Activated CD4-positive, alpha-beta T cell treated with anti-CD3 and anti-CD28 coated beads, Interleukin-10, Interleukin-2, amounts not matched to agents 100 ng/mL and 50 ng/mL, durations not matched to agents 16 hours and 8 hours (primary cell): ENCODE results near the gene UVRAG.
"Not testable (repeated sequence)": the region's sequence is repeated elsewhere in the genome, so short reads cannot be mapped to it uniquely, and the experiment has no call there.

ENCODE experiments used
- DNase-seq: peaks from one replicate; pipeline ENCODE4 v3.0.0-alpha.2; 2020

The UVRAG gene

DNA sequence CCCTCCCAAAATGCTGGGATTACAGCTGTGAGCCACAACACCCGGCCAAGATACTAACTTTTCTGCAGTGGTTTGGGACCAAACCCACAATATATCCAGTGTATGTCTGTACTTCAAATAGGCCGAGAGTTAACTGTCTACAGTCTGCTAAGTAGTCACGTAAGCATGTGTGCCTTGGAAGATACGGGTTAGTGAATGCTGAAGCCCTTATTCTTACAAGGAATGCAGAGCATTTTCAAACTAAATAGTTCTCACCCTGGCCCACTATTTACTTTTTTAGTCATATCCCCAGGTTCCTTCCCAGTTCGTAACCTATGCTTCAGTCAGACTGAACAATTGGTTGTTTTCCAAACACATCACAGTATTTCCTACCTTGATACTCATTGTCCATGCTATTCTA, 215.3 kb downstream of the UVRAG start:
- DNase-seq = no peak

DNA sequence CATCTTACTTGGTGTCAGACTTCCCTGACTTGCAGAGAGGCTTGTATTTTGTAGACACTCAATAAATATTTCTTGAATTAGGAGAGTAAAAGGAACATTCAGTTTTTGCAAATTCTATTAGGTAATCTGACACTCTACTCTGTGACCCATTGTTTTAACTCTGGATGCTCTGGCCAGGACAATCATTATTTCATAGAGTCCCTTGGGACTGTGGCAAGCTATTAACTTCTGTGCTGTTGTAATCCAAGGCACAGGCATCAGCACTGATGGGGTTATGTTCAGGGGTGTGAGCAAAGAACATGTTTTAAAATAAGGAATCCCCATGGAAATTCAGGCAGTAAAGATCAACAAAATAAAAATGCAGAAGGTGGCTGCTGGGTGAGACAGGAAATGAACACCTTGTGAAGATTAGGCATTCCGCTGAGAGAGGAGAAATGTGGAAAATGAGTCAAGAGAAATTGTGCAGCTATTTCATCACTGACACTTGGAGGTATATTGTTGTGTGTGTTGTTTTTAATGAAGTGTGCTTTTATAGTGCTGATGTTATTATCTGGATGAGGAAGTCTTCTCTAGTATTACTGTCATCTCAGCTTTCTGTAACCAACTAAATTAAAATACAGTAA, 216.1 kb downstream of the UVRAG start:
- no peak for DNase-seq

DNA sequence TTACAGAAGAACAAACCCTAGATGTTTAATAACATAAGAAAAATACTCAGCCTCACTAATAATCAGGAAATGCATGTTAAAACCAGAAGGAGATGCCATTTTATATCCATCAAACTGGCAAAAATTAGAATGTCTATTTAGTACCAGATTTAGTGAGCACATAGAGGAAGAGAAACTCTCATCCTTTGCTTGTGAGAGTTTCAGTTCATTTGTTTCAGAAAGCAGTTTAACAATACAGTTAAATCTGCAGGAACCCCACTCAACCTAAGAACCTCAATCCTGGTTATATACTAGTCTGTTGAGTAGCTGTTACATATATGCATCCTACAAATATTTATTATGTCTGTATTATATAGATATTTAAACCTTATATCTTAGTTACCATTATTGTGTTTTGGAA, 218.7 kb downstream of the UVRAG start:
- no peak for DNase-seq

DNA sequence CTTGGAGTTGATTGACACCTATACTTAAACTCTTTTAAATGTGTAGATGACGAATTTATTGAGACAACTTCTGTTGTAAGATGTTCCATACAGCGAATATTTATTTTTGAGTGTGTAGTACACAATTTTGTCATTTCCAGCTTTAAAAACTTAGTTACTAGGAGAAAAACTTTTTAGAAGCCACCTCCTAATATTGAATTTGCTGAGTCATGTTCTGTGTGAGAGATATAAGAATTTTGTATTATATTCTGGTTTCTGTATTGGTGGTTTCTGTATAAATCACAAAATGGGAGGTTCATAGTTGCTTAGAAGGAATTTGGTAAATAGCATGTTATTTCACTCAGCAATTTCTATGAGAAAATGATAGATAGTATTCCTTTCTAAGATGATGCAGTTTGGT, 220.0 kb downstream of the UVRAG start:
- DNase-seq = no peak

DNA sequence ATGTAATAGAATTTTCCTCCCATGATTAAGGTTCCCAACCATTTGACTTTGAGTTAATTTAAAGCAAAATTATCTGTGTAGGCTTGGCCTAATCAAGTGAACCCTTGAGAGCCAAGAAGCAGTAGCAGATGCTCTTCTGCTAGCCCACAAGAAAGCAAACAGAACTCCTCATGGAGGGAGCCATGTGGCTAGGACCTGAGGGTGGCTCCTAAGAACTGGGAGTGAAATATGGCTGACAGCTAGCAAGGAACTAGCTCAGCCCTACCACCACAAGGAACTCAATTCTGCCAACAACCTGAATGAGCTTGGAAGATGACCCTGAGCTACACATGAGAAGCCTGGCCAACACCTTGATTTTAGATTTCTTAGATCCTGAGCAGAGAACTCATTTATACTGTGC, 223.6 kb downstream of the UVRAG start:
- no peak for DNase-seq

DNA sequence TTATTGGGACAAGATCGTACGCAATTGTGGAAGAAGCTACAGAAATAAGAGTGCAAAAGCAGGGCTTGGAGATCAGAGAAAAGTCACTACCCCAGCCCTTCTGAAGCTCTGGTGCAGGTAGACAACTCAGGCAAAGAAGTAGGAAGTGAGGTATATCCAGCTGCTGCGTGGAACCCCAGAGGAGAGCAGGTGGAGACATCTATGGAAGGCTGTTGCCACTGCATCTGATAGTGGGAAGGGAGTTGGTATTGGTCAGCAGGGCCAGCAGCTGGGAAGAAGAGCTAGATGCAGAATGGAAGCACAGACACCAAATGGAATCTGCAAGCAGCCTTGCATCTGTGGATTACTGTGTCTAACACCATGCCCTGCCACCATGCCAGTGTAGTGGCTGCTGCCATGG, 226.2 kb downstream of the UVRAG start:
- no peak for DNase-seq

DNA sequence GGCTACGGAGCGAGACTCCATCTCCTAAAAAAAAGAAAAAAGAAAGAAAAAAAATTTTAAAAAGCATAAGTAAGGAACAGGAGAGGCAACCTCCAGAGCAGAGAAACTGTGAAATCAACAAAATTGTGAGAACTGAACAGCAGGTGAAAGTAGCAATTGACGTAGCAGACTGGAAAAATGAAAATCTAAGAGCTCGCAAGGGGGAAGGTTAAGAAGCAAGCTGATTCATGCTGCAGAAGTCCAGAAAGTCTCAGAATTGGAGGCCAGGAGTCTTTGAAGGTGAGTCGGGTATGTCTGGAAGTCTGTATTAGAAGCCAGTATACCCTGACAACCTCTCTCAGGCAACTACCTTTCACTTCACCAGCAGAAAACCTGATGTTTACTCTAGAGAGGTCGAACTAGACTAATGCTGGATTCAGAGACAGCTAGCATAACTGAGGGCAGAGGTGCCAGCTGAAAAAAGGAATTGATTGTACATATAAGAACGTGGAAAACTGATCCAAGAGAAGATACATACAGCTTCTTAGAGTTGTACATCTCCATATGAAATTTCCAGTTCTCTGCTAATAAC, 229.8 kb downstream of the UVRAG start:
- no peak for DNase-seq

DNA sequence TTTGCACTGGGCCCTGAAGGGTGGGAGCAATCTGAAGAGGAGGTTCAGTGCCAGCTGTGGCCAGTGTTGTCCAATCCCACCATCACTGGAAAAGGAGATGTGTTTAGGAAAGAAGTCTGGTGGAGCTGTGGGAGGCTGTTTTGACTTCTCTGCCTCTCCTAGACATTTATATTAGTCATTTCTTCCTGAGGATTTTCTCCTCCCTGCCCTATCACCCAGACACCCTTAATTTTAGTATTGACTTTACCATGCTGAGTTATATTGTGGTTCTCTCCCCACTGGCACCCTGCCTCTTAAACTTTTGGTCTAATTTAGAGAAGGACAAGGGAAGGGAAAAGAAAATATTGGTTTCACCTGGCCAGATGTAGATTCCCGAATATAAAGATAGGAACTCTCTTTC, 232.2 kb downstream of the UVRAG start:
- no peak for DNase-seq

DNA sequence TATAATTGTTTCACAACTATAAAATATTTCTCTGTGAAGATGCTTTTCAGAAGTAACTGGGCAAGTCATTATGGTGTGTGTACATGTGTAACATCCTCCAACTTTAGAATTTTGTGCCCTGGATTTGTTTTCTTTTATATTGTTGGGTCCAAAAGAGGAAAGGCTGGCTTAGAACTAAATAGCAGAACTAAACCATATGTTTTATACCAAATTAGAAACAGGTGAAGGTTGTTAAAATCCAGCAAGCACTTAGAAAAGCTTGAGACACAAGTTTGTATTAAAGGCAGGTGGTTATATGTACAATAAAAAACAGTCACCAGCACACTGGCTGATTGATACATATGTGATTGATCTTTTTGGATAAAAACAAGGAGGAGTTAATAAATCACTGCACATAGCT, 232.8 kb downstream of the UVRAG start:
- no peak for DNase-seq

DNA sequence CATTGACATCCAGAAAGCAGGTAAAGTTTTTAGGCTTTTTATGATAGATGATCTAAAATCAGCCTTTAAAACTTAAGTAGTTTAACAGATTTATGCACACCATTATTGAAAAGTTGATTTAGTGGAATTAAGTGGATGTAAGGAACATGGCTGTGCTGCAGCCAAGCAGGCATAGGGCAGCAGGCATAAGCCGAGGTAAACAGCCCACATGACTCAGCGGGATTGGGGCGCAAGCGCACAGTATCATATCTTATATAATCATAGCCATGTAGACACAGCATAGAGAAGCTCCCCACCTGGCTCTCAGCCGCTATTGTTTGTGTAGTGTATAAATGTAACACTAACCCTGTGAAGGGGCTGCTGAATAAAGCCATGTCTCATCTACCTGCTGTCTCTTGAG, 233.8 kb downstream of the UVRAG start:
- no peak for DNase-seq

DNA sequence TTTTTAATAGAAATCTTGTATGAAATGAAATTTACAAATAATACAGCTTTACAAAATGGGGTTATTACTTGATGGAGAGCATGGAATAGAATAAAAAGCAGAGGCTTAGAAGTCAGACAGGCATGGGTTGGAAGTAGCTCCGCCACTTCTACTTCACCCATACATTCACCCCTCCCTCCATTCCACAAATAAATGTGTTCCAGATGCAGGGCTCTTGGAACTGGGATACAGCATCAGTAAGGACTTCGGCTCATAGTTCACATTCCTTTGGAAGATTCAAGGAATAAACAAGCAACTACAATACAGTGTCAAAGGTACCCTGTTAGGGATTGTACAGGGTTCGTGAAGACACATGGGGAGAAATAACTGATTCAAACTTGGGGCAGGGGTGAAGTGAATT, 234.5 kb downstream of the UVRAG start:
- DNase-seq = no peak

DNA sequence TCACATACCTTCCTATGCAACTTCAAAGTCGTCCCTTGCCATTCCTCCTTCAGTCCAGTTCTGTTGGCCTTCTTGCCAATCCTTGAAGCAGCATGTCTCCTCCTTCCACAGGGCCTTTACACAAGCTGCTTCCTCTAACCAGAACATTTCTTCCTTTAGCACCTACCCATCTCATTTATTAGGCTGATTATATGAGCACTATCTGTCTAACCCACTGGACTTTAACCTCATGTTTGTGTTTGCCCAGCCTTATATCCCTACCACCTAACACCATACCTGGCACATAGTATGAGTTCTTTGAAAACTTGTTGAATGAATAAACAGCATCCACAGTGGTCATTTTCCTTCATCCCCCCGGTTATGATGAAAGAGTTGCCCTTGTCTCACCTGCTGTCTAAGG, 236.9 kb downstream of the UVRAG start:
- DNase-seq = no peak

DNA sequence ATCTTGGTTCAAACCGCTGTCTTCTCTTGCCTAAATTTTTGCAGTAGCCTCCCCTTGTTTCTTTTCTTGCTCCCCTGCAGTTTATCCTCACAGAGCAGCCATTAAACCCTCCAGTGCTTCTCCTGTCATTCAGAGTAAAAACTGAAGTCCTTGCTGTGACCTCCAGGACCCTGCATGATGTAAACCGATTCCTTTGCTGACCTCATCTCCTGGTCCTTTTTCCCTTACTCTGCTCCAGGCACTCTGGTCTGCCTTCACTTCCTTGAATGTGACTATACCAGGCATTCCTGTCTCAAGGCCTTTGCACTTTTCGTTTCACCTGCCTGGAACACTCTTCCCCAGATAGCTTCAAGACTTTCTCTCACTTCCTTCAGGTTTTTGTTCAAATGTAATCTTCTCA, 239.3 kb downstream of the UVRAG start:
- no peak for DNase-seq

DNA sequence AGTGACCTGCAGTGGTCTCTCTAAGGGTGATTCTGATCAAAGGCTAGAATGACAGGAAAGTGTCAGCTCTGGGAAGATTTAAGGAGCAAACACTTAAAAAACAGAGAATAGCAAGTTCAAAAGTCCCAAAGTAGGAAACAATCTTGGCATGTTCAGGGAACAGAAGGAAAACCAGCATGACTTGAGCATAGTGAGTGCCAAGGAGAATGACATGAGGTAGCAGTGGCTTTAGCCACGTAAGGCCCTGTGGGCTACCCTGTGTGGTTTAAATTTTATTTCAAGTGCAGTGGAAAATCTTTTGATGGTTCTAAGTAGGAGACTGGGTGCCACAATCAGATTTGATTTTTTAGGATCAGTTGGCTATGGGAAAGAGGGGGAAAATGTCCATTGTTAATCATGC, 241.9 kb downstream of the UVRAG start:
- DNase-seq = no peak

DNA sequence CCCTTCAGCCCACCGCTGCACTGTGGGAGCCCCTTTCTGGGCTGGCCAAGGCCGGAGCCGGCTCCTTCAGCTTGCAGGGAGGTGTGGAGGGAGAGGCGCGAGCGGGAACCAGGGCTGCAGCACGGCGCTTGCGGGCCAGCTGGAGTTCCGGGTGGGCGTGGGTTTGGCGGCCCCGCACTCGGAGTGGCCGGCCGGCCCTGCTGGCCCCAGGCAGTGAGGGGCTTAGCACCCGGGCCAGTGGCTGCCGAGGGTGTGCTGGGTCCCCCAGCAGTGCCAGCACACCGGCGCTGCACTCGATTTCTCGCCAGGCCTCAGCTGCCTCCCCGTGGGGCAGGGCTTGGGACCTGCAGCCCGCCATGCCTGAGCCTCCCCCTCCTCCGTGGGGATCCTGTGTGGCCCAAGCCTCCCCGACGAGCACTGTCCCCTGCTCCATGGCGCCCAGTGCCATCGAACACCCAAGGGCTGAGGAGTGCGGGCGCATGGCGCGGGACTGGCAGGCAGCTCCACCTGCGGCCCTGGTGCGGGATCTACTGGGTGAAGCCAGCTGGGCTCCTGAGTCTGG, 245.5 kb downstream of the UVRAG start:
- not testable (repeated sequence) for DNase-seq

DNA sequence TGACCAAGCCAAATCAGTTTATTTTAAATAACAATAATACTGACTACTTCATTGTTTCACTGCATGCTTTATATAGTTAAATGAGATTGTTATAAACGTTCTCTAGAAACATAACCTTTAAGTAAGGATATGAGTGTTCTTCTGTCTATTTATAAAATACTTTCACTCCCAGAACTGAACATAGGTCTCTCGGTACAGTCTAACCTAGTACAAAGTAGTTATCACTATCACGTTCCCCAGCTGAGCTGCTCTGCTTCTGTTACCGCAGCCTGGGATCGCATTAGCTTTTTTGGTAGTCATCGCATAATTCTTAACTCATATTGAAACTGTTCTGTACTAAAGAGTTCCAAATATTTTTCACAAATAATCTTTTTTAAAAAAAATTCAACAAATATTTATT, 247.7 kb downstream of the UVRAG start:
- DNase-seq = no peak

DNA sequence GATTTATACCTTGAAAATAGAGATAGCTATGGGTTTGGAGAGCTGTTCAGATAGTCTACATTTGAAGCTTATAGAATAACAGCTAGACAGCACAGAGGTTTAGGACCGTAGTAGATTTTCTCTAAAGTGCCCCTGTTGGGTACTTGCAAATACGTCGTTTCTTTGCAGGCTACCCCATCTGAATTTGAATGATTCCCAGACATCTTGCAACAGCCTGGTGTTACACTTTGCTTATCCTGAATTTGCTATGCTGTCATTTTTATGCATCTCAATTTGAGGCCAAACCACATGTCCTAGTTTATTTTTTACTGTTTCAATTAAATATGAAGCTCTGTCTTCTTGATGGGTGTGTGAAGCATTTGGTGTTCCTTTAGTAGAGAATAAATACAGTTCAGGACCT, 249.2 kb downstream of the UVRAG start:
- no peak for DNase-seq

DNA sequence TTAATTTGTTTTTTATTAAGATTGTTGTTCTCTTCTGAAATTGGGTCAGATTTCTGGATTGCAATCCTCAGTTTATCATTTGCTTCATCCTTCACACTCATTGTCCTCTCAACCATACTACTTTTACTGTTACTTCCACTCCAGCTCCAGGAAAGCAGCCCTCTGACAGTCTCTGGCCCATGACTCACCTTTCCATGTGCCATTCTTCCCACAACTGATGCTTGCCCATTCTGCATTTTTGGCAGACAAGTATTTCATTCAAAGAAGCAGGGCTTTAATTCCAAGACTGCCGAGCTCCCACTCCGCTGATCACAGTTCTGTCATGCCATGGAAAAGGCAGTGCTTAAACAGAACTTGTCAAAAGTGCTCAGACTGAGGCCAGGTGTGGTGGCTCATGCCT, 252.1 kb downstream of the UVRAG start:
- DNase-seq = no peak

DNA sequence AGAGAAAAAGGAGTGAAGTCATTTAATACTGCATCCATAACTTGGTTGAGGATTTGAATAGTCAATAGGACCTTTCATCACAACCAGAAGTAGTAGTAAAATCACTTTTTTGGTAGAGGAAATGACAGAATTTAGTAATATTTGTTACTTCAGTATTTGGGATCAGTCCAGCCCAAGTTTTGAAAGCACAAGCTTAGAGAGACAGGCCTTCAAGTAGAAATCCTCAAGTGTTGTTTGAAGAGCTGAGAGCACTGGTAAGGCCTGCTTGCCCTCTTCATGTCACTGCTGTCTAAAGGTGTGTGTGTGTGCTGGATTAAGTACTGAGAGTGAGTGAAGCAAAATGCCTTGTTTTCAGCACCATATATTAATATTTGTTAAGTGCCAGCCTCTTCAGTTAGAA, 254.0 kb downstream of the UVRAG start:
- no peak for DNase-seq

DNA sequence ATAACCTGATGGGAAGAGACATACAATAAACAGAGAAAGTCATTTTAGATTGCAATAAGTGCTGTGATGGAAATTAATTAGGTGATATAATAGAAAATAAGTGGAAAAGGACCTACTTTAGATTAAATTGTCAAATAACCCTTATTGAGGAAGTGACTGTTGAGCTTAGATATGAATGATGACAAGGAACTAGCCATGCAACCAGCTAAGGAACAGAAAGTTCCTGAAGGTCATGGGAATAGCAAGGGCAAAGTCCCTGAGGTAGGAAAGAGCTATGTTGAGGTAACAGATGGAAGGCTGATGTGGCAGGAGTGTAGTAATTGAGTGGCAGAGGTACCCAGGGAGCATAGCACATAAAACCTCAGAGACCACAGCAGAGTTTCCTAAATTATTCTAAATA, 256.1 kb downstream of the UVRAG start:
- DNase-seq = no peak

DNA sequence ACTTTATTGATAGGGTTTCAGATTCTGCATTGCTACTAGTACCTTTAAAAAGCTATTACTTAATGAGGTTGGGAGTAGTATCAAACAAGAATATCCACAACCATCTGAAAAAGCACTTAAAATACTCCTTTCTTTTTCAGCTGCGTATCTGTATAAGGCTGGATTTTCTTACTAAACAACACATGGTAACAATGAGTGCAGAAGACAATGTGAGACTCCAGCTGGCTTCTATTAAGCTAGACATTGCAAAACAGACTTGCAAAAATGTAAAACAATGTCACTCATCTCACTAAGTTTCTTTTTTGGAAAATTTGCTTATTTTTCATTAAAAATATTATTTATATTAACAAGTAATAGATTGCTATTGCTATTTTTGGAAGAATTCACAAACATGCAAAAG, 258.7 kb downstream of the UVRAG start:
- DNase-seq = no peak

DNA sequence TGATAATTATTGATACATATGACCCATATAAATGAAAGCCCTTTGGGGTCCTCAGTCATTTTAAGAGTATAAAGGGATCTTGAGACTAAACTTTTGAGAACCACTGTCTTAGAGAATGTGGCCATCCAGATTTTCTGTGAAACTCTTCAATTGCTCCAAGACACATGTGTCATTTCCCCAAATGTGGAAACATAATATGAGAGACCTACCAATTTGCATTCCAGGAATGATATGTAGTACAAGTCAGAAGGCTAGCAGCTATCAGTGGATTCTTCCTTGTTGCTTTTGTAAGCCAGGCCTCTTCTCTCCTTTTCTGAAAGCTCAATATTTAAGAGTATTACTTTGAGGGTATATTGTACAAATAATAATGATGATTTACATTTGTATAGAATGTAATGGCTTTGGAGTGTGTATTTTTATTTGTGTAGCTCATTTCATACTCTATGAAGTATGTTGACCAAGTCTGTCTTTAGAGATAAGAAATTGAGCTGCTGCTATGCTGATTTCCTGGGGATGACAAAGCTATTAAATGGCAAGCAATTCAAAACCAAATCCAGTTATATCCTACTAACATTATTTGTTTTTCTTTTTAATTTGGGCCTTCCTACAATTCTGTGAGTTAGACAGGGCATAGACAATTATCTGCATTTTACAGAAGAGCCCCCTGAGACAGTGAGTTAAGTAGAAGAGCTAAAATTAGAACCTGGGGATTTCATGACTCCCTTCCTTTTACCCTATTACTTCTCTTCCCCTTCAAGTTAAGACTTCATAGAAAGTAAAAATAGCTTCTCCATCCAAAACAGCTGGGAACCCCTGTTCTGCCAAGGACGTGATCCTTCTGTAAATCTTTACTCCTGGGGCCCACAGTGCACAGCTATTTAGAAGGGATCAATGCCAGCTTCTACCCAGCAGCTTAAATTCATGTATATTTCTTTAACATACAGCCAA, 259.4 kb downstream of the UVRAG start:
- DNase-seq = no peak

DNA sequence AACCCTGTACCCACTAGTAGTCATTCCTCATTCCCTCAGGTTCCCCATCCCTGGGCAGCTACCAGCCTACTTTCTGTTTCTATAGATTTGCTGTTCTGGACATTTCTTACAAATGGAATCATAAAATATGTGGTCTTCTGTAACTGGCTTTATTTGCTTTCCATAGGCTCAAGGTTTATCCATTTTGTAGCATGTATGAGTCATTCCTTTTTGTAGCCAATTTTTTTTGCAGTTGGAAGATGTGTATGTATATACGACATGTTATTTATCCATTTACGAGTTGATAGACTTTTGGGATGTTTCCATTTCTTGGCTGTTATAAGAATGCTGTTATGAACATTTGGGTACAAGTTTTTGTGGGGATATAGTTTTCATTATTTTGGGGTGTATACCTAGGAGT, 260.7 kb downstream of the UVRAG start:
- DNase-seq = no peak

DNA sequence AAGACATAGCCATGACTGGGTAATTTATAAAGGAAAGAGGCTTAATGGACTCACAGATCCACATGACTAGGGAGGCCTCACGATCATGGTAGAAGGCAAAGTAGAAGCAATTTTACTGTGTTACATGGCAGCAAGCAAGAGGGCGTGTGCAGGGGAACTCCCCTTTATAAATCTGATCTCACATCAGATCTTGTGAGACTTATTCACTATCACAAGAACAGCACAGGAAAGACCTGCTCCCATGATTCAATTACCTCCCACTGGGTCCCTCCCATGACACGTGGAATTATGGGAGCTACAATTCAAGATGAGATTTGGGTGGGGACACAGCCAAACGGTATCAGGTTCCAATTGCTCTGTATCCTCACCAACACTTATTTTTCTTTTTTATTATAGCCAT, 261.2 kb downstream of the UVRAG start:
- not testable (repeated sequence) for DNase-seq
